DND-41 (cell line): ENCODE results near the gene ESR1.

Experiments used
- ATAC-seq: fragments of 200-7000 bp; cut with Tn5 transposase; 3 replicates; pipeline ENCODE4 v1.9.1; 2021; ENCODE audit warnings: low read depth; ENCODE audit not compliant: insufficient read depth
- DNase-seq: peaks from one replicate; pipeline ENCODE4 v3.0.0-alpha.2; 2020
- H2AFZ ChIP-seq: 2 replicates; pipeline ENCODE4 v1.6.0; 2012; ENCODE audit warnings: low read depth, low read length
- H3K27ac ChIP-seq: 2 replicates; pipeline ENCODE4 v1.5.1; 2012; ENCODE audit warnings: low read length, inconsistent platforms
- H3K27me3 ChIP-seq: fragments of 200-600 bp; sonication (generic); 2 replicates; pipeline ENCODE4 v1.6.0; 2012; ENCODE audit warnings: low read length, mild to moderate bottlenecking, inconsistent platforms; ENCODE audit not compliant: insufficient read depth, poor library complexity
- H3K36me3 ChIP-seq: 2 replicates; pipeline ENCODE4 v1.5.1; 2012; ENCODE audit warnings: low read length, inconsistent platforms; ENCODE audit not compliant: insufficient read depth
- H3K4me1 ChIP-seq: 2 replicates; pipeline ENCODE4 v1.5.1; 2012; ENCODE audit warnings: mild to moderate bottlenecking, low read length; ENCODE audit not compliant: insufficient read depth
- H3K4me2 ChIP-seq: 2 replicates; pipeline ENCODE4 v1.6.0; 2012; ENCODE audit warnings: mild to moderate bottlenecking, moderate library complexity, low read length, inconsistent platforms; ENCODE audit not compliant: insufficient read depth
- H3K4me3 ChIP-seq, 2 experiments: fragments of 200-600 bp in 1 of 2; shearing (Covaris generic) in 1 of 2; 2 replicates each; pipeline ENCODE4 v1.5.1; 2012 to 2016; ENCODE audit warnings: inconsistent platforms in 2 of 2, low read length in 2 of 2, mild to moderate bottlenecking in 2 of 2, low read depth in 1 of 2, moderate library complexity in 1 of 2
- H3K79me2 ChIP-seq: 2 replicates; pipeline ENCODE4 v1.6.0; 2012; ENCODE audit warnings: low read length, inconsistent platforms; ENCODE audit not compliant: insufficient read depth
- H3K9ac ChIP-seq: 2 replicates; pipeline ENCODE4 v1.6.0; 2012; ENCODE audit warnings: low read depth, mild to moderate bottlenecking, inconsistent platforms, low read length, moderate library complexity
- H3K9me3 ChIP-seq: 2 replicates; pipeline ENCODE4 v1.5.1; 2012; ENCODE audit warnings: low read length, moderate library complexity, mild to moderate bottlenecking, inconsistent platforms; ENCODE audit not compliant: insufficient read depth, severe bottlenecking
- H4K20me1 ChIP-seq: 2 replicates; pipeline ENCODE4 v1.6.0; 2012; ENCODE audit warnings: low read length; ENCODE audit not compliant: insufficient read depth
- EZH2 ChIP-seq: IDR thresholded peaks from 3 replicates; pipeline ENCODE4 v1.6.1; 2012; ENCODE audit warnings: borderline replicate concordance, low read depth, mild to moderate bottlenecking, moderate library complexity, low read length, inconsistent platforms; ENCODE audit not compliant: severe bottlenecking
- TF ChIP-seq, protein P1 (sequence below): IDR thresholded peaks from 2 replicates; pipeline ENCODE4 v1.5.1; 2012; ENCODE audit warnings: borderline replicate concordance, low read length, moderate library complexity, mild to moderate bottlenecking; ENCODE audit not compliant: poor library complexity, severe bottlenecking; ENCODE audit errors: extremely low read depth

ESR1 gene

DNA sequence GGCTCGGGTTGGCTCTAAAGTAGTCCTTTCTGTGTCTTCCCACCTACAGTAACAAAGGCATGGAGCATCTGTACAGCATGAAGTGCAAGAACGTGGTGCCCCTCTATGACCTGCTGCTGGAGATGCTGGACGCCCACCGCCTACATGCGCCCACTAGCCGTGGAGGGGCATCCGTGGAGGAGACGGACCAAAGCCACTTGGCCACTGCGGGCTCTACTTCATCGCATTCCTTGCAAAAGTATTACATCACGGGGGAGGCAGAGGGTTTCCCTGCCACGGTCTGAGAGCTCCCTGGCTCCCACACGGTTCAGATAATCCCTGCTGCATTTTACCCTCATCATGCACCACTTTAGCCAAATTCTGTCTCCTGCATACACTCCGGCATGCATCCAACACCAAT lies 291.2 kb downstream of the ESR1 start:
- Histone ChIP-seq H4K20me1 (no peaks in the 10 kb centered on the region), H3K79me2 (no peaks in the 10 kb centered on the region), H2AFZ (no peak overlapping the region), H3K27ac (no peak overlapping the region), H3K36me3 (no peaks in the 10 kb centered on the region), H3K9me3 (no peaks in the 10 kb centered on the region), H3K9ac (no peak overlapping the region), H3K27me3 (no peaks in the 10 kb centered on the region), H3K4me2 (no peak overlapping the region), H3K4me1 (no peaks in the 10 kb centered on the region), H3K4me3 (no peak overlapping the region)
- TF ChIP-seq EZH2 = no peak
- TF ChIP-seq, protein P1, sequence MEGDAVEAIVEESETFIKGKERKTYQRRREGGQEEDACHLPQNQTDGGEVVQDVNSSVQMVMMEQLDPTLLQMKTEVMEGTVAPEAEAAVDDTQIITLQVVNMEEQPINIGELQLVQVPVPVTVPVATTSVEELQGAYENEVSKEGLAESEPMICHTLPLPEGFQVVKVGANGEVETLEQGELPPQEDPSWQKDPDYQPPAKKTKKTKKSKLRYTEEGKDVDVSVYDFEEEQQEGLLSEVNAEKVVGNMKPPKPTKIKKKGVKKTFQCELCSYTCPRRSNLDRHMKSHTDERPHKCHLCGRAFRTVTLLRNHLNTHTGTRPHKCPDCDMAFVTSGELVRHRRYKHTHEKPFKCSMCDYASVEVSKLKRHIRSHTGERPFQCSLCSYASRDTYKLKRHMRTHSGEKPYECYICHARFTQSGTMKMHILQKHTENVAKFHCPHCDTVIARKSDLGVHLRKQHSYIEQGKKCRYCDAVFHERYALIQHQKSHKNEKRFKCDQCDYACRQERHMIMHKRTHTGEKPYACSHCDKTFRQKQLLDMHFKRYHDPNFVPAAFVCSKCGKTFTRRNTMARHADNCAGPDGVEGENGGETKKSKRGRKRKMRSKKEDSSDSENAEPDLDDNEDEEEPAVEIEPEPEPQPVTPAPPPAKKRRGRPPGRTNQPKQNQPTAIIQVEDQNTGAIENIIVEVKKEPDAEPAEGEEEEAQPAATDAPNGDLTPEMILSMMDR = no peak
- DNase-seq = no peak
- no peak for ATAC-seq

DNA sequence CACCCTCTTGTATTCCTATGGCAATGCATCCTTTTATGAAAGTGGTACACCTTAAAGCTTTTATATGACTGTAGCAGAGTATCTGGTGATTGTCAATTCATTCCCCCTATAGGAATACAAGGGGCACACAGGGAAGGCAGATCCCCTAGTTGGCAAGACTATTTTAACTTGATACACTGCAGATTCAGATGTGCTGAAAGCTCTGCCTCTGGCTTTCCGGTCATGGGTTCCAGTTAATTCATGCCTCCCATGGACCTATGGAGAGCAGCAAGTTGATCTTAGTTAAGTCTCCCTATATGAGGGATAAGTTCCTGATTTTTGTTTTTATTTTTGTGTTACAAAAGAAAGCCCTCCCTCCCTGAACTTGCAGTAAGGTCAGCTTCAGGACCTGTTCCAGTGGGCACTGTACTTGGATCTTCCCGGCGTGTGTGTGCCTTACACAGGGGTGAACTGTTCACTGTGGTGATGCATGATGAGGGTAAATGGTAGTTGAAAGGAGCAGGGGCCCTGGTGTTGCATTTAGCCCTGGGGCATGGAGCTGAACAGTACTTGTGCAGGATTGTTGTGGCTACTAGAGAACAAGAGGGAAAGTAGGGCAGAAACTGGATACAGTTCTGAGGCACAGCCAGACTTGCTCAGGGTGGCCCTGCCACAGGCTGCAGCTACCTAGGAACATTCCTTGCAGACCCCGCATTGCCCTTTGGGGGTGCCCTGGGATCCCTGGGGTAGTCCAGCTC lies 292.1 kb downstream of the ESR1 start:
- Histone ChIP-seq H3K4me1 (no peaks in the 10 kb centered on the region), H3K9ac (no peak overlapping the region), H4K20me1 (no peaks in the 10 kb centered on the region), H3K36me3 (no peaks in the 10 kb centered on the region), H3K4me3 (no peak overlapping the region), H2AFZ (no peak overlapping the region), H3K9me3 (no peaks in the 10 kb centered on the region), H3K27me3 (no peaks in the 10 kb centered on the region), H3K27ac (no peak overlapping the region), H3K4me2 (no peak overlapping the region), H3K79me2 (no peaks in the 10 kb centered on the region)
- DNase-seq = no peak
- ATAC-seq = no peak
- no peak for TF ChIP-seq EZH2
- TF ChIP-seq, protein P1 = no peak

DNA sequence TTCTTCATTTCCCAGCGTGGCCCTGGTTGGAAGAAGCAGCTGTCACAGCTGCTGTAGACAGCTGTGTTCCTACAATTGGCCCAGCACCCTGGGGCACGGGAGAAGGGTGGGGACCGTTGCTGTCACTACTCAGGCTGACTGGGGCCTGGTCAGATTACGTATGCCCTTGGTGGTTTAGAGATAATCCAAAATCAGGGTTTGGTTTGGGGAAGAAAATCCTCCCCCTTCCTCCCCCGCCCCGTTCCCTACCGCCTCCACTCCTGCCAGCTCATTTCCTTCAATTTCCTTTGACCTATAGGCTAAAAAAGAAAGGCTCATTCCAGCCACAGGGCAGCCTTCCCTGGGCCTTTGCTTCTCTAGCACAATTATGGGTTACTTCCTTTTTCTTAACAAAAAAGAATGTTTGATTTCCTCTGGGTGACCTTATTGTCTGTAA lies 292.7 kb downstream of the ESR1 start:
- DNase-seq (no peak), ATAC-seq (no peak)
- H3K4me3 ChIP-seq = no peak overlapping the region
- H2AFZ ChIP-seq = no peak overlapping the region
- H3K27me3 ChIP-seq = no peaks in the 10 kb centered on the region
- no peaks in the 10 kb centered on the region for H3K36me3 ChIP-seq
- H3K4me2 ChIP-seq = no peak overlapping the region
- no peak overlapping the region for H3K9ac ChIP-seq
- no peaks in the 10 kb centered on the region for H3K9me3 ChIP-seq
- no peak overlapping the region for H3K27ac ChIP-seq
- no peaks in the 10 kb centered on the region for H3K4me1 ChIP-seq
- TF ChIP-seq, protein P1 = no peak
- TF ChIP-seq EZH2 = no peak
- no peaks in the 10 kb centered on the region for H3K79me2 ChIP-seq
- H4K20me1 ChIP-seq = no peaks in the 10 kb centered on the region

DNA sequence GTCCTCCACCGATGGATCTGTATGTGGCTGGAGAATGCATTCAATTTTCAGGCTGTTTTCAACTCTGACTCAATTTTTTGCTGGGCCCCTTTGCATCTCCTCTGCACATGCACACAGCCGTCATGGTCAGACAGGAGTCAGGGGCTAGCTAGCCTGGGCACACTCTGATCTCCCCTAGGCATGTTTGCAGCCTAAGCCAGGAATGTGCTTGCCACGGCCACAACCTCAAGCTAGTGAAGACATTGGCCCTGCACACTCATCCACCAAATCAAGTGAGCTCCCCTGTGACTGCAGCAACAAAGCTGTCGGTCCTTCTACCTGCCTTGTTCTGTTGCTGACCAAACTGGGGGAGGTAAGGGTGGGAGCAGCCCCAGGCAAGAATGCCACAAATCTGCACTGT lies 300.5 kb downstream of the ESR1 start:
- Histone ChIP-seq H3K4me1 (no peaks in the 10 kb centered on the region), H3K9me3 (no peaks in the 10 kb centered on the region), H3K36me3 (no peaks in the 10 kb centered on the region), H3K9ac (no peak overlapping the region), H3K79me2 (no peaks in the 10 kb centered on the region), H3K4me2 (no peak overlapping the region), H3K4me3 (no peak overlapping the region), H3K27me3 (no peaks in the 10 kb centered on the region), H3K27ac (no peak overlapping the region), H4K20me1 (no peaks in the 10 kb centered on the region), H2AFZ (no peak overlapping the region)
- no peak for TF ChIP-seq EZH2
- TF ChIP-seq, protein P1 = no peak
- ATAC-seq = no peak
- DNase-seq = no peak
